ENCODE data around the gene KYAT1.
A peak's percentile ranks its signal among the peaks of the same experiment; 100 is the strongest.

The KYAT1 gene

DNA sequence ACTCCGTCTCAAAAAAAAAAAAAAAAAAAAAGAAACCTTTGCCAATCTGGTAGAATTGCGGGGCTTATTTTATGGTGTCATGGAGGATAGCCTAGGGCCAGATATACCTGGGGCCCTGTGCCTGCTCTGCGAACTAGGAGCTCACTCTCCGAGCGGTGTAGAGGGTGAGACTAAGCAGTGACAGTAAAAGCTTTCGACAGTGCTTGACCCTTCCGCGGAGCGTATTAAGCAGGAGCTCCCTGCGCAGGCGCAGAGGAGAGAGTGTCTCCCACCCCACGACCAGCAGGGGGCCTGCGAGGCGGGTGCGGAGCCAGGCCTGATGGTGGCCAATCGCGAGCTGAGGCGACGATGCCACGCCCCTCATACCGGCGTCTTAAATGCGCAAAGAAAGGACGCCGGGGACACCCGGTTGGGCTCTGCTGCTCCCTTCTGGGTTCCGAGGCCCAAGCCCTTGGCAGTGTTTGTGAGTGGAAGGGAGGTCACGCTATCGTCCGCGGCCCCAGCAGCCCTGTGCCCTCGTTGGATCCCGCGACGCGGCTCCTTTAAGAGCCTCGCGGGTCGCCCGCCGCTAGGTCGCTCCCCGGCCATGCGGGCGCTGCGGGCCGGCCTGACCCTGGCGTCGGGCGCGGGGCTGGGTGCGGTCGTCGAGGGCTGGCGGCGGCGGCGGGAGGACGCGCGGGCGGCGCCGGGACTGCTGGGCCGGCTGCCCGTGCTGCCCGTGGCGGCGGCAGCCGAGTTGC, 63.5 kb downstream of the KYAT1 start, which contains the start of gene ENDOG:
TSS of gene ENDOG (plus strand) at position 402 of the 740 bp plus-strand sequence. CDS start at position 587, 185 bp downstream.
- DNase-seq (ENCODE audit: extremely low read depth, insufficient read length): peak; percentile 99
- no peaks in the 10 kb centered on the region for H3K27me3 ChIP-seq (replicated peaks; ENCODE audit: control insufficient read depth, insufficient read depth, low read length)
- H3K4me3 ChIP-seq (replicated peaks; ENCODE audit: low read depth, low read length): peak within 1 kb of the TSS; percentile 75
- peaks cover 13% of the 10 kb centered on the region for H3K36me3 ChIP-seq (ENCODE audit: control insufficient read depth, insufficient read depth, low read length)
- TF ChIP-seq, protein P1, sequence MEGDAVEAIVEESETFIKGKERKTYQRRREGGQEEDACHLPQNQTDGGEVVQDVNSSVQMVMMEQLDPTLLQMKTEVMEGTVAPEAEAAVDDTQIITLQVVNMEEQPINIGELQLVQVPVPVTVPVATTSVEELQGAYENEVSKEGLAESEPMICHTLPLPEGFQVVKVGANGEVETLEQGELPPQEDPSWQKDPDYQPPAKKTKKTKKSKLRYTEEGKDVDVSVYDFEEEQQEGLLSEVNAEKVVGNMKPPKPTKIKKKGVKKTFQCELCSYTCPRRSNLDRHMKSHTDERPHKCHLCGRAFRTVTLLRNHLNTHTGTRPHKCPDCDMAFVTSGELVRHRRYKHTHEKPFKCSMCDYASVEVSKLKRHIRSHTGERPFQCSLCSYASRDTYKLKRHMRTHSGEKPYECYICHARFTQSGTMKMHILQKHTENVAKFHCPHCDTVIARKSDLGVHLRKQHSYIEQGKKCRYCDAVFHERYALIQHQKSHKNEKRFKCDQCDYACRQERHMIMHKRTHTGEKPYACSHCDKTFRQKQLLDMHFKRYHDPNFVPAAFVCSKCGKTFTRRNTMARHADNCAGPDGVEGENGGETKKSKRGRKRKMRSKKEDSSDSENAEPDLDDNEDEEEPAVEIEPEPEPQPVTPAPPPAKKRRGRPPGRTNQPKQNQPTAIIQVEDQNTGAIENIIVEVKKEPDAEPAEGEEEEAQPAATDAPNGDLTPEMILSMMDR (IDR thresholded peaks at IDR 0.05; ENCODE audit: insufficient read depth, low read length, poor library complexity, severe bottlenecking): peak; percentile 99

DNA sequence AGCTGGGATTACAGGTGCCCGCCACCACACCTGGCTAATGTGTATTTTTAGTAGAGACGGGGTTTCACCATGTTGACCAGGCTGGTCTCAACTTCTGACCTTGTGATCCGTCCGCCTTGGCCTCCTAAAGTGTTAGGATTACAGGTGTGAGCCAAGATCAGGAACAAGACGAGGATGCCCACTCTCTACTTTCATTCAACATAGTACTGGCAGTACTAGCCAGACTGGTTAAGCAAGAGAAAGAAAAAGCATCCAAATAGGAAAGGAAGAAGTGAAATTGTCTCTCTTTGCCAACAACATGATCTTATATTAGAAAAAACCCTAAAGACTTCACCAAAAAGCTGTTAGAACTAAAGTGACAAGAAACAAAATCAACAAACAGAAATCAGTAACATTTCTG, 70.9 kb downstream of the KYAT1 start:
- TF ChIP-seq, protein P1 (IDR thresholded peaks at IDR 0.05; ENCODE audit: insufficient read depth, low read length, poor library complexity, severe bottlenecking): no peak
- no peaks in the 10 kb centered on the region for H3K27me3 ChIP-seq (replicated peaks; ENCODE audit: control insufficient read depth, insufficient read depth, low read length)
- H3K36me3 ChIP-seq (ENCODE audit: control insufficient read depth, insufficient read depth, low read length): peaks cover 18% of the 10 kb centered on the region
- H3K4me3 ChIP-seq (replicated peaks; ENCODE audit: low read depth, low read length): no peak overlapping the region
- DNase-seq (ENCODE audit: extremely low read depth, insufficient read length): no peak

DNA sequence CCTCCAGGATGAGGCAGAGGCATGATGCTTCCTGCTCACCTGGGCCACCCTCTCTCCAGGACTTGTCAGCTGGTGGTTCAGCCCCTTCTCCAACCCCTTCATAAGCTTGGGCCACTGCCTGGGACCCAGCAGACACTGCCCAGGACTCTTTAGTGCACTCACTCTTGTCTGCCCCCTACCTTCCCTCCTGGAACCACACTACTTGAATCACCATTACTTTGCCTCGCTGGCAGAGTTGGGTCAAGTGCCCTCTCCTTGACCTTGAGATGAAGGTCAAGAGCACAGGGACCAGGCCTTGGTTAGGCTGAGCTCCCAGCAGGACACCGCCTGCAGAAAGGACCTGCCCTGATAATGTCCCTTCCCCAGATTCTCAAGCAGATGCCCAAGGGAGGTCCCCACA, 71.9 kb downstream of the KYAT1 start:
- TF ChIP-seq, protein P1 (IDR thresholded peaks at IDR 0.05; ENCODE audit: insufficient read depth, low read length, poor library complexity, severe bottlenecking): no peak
- DNase-seq (ENCODE audit: extremely low read depth, insufficient read length): no peak

DNA sequence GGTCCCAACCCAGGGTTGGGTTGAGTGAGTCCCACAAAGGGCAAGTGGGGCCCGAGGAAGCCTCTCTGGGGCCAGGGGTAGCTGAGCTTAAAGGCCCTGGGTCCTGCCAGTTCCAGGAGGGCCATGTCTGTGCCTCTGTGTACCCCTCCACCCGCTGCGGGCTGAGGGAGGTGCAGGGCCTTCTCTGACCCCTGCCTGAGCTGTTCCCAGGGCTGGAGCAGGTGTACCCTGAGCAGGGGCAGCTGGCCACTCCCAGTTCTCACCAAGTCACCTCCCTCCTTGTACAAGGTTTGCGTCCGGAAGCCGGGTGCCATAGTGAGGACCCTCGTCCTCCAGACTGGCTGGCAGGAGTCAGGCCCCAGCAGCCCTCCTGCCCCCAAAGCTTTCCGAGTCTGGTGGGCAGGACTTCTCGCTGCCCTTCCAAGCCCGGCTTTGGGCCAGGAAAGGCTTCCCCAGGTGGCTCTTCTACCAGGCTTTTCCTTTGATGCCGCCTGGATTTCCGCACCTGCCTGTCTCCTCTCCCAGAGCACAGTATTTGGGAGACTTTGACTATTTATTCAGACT, 72.6 kb downstream of the KYAT1 start:
- TF ChIP-seq, protein P1 (IDR thresholded peaks at IDR 0.05; ENCODE audit: insufficient read depth, low read length, poor library complexity, severe bottlenecking): no peak
- Histone ChIP-seq H3K27me3 (replicated peaks; ENCODE audit: control insufficient read depth, insufficient read depth, low read length) (no peaks in the 10 kb centered on the region), H3K36me3 (ENCODE audit: control insufficient read depth, insufficient read depth, low read length) (peaks cover 21% of the 10 kb centered on the region), H3K4me3 (replicated peaks; ENCODE audit: low read depth, low read length) (no peak overlapping the region)
- DNase-seq (ENCODE audit: extremely low read depth, insufficient read length): no peak

More for the DNA sequence above, 71.9 kb downstream of the KYAT1 start:
- Histone ChIP-seq H3K27me3 (replicated peaks; ENCODE audit: control insufficient read depth, insufficient read depth, low read length) (no peaks in the 10 kb centered on the region), H3K4me3 (replicated peaks; ENCODE audit: low read depth, low read length) (no peak overlapping the region), H3K36me3 (ENCODE audit: control insufficient read depth, insufficient read depth, low read length) (peaks cover 21% of the 10 kb centered on the region)

DNA sequence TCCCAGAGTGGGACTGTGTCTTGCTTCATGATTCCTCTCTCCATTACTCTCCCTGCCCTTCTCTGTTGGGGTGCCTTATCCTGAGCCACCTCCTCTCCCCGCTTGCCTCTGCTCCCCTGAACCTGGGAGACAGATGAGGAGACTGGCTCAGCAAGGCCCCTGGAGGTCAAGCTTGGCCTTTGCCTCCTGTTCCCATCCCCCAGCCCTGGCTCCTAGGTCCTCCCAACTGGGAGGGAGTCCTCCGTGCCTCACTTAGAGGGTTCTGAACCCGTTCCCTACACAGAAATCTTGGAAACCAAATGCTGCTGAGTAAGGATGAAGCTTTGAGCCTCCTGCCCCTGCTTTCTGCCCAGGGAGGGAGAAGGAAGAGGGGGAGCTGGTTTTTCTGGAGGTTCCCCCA, 73.2 kb downstream of the KYAT1 start:
- Histone ChIP-seq H3K27me3 (replicated peaks; ENCODE audit: control insufficient read depth, insufficient read depth, low read length) (no peaks in the 10 kb centered on the region), H3K36me3 (ENCODE audit: control insufficient read depth, insufficient read depth, low read length) (peaks cover 24% of the 10 kb centered on the region), H3K4me3 (replicated peaks; ENCODE audit: low read depth, low read length) (no peak overlapping the region)
- TF ChIP-seq, protein P1 (IDR thresholded peaks at IDR 0.05; ENCODE audit: insufficient read depth, low read length, poor library complexity, severe bottlenecking): no peak
- DNase-seq (ENCODE audit: extremely low read depth, insufficient read length): no peak
